Renal cortex interstitium (tissue), 15 donors: ENCODE measurements around the gene GP1BA. TPM values are rescaled to one million over a fixed set of nuclear protein-coding genes. Genes with fewer than 3 reads are reported as not detected.

Experiments used
- DNase-seq, 11 donors: peaks; one replicate each; pipeline ENCODE4 v3.0.0-alpha.2; 2013; ENCODE audit warnings: low read depth in 9 of 11, low spot score in 4 of 11; ENCODE audit errors: extremely low read depth in 1 of 11
- long read RNA-seq, 16 experiments: transcript quantifications; one replicate each; lab custom pipeline, GENCODE V29; 2026
- polyA plus RNA-seq, 3 donors: library from polyadenylated mRNA; unstranded; fragments of 120-200 nt; gene quantifications; one replicate each; pipeline ENCODE4 v1.2.1, GENCODE V29; 2013; ENCODE audit not compliant: insufficient read length in 3 of 3

Gene GP1BA
- 1 to 10 TPM; 1.9 to 2.2 (median 2.0) TPM for polyA plus RNA-seq
- long read RNA-seq, donor 1: 0 reads
- long read RNA-seq, donor 2, partial matches to known transcripts: 0 of 2 reads
- long read RNA-seq, donor 2, other reads (novel, unspliced or antisense): 0 of 2 reads
- long read RNA-seq, donor 3, partial matches to known transcripts: 0 of 1 reads
- long read RNA-seq, donor 3, other reads (novel, unspliced or antisense): 0 of 1 reads
- long read RNA-seq, donor 4: 0 reads
- long read RNA-seq, donor 5: 0 reads
- long read RNA-seq, donor 6: 0 reads
- long read RNA-seq, donor 7, partial matches to known transcripts: 77 of 77 reads
- long read RNA-seq, donor 7, other reads (novel, unspliced or antisense): 0 of 77 reads
- long read RNA-seq, donor 8: 0 reads
- long read RNA-seq, donor 9: 0 reads
- long read RNA-seq, donor 10: 0 reads
- long read RNA-seq, donor 11, partial matches to known transcripts: 0 of 1 reads
- long read RNA-seq, donor 11, other reads (novel, unspliced or antisense): 0 of 1 reads
- long read RNA-seq, donor 12: 0 reads
- long read RNA-seq, donor 13: 0 reads
- long read RNA-seq, donor 14, partial matches to known transcripts: 52 of 53 reads
- long read RNA-seq, donor 14, other reads (novel, unspliced or antisense): 0 of 53 reads
- long read RNA-seq, donor 15: 0 reads
- long read RNA-seq, donor 16: 0 reads

DNA sequence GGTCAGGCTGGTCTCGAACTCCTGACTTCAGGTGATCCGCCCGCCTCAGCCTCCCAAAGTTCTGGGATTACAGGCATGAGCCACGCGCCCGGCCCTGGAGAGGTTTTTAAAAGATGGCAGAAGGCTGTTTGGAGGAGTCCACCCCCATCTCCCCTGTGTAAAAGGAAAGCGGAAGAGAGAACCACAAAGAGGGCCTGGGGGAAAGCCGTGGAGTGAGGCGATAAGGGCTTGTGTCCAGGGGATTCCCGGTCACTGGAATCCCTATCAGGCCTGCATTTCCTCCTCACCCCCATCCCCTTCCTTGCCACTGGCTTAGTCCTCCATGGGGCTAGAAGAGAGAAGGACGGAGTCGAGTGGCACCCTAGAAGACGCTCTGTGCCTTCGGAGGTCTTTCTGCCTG, at the start of gene GP1BA:
Gene GP1BA, plus strand, starts transcription at position 315 of the 400 bp plus-strand sequence. CDS start 328 bp downstream, outside the sequence.
- DNase-seq: no peak

DNA sequence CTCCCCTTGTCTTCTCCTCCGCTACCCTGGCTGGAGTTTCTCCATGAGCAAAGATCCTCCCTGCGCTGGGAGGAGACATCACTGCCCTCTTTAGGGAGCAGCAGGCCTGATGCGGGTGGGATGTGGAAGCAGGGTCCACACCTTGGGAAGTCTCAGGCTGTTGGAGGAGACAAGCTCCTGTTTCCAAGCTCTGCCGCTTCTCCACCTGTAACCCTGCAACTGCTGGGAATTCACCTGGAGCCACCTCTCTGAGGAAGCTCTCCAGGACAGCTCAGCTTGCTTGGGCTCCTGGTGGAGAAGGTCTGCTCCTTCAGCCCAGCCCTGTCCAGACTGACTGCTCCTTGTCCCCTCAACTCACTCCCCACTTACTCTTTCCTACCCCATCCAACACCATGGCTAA, 47.6 kb upstream of the GP1BA start:
- DNase-seq: no peak

DNA sequence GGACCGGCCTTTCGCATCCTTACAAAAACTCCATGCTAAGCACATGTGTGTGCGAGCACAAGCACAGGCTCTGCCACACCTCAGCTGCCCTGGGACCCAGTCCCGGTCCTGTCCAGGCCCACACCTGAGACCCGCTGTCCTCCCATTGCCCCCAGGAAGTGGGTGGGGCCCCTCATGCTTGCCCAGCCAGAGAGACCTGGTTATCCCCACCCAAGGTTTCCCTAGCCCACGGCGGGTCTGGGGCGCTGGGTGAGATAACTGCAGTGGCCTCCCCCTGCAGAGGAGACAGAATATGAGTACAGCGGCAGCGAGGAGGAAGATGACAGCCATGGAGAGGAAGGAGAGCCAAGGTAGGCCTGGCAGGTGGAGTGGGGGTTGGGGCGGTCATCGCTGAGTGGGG, 45.2 kb upstream of the GP1BA start:
- no peak for DNase-seq

DNA sequence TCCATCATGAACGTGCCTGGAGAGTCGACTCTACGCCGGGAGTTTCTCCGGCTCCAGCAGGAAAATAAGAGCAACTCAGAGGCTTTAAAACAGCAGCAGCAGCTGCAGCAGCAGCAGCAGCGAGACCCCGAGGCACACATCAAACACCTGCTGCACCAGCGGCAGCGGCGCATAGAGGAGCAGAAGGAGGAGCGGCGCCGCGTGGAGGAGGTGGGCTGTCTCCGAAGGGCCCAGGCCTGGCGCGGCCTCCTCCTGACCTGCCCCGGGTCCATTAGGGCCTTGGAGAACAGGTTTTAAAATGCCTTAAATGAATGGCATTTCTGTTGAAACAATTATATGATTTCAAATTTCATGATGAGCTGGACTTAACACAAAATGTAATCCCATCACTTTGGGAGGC, 44.5 kb upstream of the GP1BA start:
- no peak for DNase-seq

DNA sequence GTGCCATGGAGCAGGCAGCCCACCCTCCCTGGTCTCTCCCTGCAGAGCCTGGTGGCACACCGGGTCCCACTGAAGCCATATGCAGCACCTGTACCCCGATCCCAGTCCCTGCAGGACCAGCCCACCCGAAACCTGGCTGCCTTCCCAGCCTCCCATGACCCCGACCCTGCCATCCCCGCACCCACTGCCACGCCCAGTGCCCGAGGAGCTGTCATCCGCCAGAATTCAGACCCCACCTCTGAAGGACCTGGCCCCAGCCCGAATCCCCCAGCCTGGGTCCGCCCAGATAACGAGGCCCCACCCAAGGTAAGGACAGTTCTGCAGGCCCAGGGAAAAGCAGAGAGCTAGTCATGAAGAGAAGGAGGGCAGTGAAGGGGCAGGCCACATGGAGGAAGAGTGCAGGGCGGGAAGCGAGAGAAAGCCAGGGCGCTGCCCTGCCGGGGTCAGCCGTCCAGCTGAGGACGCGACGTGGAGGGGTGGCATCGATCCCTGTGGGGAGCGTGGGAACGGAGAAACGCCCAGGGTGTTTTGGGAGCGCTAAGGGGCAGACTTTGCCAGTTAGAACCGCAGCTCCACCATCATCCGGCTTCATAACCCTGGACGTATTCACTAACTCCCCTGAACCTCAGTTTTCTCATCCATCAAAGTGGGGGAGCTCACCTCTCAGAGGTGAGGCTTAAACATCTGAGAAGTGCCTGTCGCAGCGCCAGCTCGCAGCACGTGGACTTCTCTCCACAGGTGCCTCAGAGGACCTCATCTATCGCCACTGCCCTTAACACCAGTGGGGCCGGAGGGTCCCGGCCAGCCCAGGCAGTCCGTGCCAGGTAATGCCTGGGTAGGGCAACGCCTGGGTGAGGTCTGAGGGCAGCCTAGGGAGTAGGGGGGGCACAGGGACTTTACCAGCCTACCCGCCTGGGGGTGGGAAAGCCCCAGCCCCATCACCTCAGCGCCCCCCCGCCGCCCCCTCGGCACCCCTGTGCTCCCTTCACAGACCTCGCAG, 40.4 kb upstream of the GP1BA start:
- no peak for DNase-seq

DNA sequence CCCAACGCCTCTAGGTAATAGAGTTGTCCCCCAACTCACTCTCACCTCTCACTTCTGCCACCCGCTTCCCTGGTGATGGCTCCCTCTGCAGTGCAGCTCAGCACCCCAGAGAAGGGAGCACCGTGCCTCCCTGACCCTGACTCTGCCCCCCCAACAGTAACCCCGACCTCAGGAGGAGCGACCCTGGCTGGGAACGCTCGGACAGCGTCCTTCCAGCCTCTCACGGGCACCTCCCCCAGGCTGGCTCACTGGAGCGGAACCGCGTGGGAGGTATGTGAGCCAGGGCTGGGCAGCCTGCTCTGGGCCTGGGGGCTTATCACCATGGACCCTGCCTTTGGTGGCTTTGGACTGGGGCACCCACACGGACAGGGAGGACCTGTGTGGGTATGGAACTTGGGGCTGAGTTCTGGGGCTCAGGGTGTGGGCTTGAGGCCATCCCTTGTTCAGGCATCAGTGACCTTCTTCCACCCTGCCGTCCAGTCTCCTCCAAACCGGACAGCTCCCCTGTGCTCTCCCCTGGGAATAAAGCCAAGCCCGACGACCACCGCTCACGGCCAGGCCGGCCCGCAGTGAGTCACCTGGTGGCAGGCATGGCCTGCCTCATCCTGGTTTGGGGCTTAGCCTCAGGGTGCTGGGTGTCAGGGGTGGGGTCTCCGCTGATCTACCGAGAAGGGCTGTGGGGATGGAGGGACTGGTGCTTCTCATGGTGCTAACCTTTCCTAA, 39.4 kb upstream of the GP1BA start:
- peak in 1 of 11 donors; percentile 56 for DNase-seq

DNA sequence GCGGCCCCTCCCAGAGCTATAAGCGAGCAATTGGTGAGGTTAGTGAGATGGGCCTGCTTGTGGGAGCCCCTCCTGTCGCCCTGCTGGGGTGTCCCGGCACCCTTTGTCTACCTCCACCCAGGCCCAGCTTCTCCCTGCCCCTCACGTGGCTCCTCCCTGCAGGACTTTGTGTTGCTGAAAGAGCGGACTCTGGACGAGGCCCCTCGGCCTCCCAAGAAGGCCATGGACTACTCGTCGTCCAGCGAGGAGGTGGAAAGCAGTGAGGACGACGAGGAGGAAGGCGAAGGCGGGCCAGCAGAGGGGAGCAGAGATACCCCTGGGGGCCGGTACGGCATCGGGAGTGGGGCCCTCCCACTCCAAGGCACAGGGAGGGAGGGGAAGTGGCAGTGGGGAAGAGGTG, 38.8 kb upstream of the GP1BA start:
- DNase-seq: no peak

DNA sequence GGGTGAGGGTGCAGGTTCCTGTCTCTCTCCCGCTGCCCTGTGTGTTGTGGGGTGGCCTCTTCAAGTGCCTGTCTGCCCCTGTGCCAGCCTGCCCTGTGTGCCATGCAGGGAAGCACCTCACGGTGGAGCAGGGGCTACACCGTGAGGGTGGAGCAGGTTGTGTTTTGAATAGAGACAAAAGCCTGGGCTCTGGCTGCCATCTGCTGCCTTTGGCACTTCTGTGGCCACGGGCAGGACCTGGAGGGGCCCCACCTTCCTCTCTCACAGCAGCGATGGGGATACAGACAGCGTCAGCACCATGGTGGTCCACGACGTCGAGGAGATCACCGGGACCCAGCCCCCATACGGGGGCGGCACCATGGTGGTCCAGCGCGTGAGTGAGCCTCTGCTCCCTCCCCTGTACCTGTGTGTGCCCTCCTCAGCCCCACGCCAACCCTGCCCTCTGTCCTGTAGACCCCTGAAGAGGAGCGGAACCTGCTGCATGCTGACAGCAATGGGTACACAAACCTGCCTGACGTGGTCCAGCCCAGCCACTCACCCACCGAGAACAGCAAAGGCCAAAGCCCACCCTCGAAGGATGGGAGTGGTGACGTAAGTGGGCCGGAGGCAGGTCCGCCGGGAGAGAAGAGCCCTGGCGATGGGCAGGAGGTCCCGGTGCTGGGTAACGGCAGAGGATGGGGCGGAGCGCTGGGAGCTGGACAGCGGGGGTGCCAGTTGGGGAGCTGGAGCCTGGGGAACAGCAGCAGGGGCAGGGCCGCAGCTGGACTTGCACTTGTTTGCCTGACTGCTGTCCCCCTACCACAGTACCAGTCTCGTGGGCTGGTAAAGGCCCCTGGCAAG, 38.1 kb upstream of the GP1BA start:
- DNase-seq: no peak

DNA sequence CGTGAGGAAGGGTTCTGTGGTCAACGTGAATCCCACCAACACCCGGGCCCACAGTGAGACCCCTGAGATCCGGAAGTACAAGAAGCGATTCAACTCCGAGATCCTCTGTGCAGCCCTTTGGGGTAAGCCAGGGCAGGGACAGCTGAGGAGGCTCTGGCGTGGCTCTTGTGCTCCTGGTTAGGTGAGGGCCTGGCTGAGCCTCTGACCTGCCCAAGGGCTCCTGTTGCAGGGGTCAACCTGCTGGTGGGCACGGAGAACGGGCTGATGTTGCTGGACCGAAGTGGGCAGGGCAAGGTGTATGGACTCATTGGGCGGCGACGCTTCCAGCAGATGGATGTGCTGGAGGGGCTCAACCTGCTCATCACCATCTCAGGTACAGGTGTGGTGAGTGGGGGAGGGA, 37.0 kb upstream of the GP1BA start:
- DNase-seq: no peak

DNA sequence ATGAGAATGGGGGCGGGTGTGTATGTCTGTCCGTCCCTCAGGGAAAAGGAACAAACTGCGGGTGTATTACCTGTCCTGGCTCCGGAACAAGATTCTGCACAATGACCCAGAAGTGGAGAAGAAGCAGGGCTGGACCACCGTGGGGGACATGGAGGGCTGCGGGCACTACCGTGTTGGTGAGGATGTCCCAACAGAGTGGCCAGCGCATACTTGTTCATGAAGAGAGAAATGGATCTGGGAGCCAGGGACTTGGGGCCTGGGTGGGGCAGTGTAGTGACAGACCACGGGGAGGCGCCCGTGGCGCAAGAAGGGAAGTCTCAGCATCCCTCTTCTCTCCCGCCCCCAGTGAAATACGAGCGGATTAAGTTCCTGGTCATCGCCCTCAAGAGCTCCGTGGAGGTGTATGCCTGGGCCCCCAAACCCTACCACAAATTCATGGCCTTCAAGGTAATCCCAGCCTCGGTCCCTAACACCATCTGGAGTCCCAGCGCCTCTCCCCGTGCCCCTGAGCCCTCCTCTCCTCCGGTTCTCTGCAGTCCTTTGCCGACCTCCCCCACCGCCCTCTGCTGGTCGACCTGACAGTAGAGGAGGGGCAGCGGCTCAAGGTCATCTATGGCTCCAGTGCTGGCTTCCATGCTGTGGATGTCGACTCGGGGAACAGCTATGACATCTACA, 36.3 kb upstream of the GP1BA start:
- DNase-seq: no peak

DNA sequence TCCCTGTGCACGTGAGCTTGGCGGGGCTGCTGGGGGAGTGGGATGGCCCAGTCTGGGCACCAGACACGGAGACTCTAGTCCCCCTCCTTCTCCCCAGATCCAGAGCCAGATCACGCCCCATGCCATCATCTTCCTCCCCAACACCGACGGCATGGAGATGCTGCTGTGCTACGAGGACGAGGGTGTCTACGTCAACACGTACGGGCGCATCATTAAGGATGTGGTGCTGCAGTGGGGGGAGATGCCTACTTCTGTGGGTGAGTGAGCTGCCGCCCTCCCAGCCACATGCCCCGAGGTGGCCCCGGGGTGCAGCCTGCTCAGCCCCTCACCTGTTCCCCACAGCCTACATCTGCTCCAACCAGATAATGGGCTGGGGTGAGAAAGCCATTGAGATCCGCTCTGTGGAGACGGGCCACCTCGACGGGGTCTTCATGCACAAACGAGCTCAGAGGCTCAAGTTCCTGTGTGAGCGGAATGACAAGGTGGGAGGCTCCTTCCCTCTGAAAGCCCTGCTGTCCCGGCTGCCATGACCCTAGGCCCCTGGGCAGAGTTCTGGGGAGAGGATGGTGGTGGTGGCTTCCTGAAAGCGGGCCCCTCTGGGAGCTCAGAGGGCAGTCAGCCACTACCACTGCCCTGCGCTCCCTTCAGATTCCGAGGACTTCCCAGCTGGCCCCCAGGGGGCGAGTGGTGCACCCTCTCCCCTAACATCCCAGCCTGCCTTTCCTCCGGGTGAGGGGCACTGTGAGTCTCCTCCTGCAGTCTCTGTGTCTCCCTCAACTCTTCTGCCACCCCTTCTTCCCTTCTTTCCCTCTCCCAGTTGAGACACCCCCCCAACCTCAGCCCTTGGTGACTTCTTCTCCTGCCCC, 35.5 kb upstream of the GP1BA start:
- no peak for DNase-seq

DNA sequence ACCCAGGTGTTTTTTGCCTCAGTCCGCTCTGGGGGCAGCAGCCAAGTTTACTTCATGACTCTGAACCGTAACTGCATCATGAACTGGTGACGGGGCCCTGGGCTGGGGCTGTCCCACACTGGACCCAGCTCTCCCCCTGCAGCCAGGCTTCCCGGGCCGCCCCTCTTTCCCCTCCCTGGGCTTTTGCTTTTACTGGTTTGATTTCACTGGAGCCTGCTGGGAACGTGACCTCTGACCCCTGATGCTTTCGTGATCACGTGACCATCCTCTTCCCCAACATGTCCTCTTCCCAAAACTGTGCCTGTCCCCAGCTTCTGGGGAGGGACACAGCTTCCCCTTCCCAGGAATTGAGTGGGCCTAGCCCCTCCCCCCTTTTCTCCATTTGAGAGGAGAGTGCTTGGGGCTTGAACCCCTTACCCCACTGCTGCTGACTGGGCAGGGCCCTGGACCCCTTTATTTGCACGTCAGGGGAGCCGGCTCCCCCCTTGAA, 34.8 kb upstream of the GP1BA start:
- no peak for DNase-seq

DNA sequence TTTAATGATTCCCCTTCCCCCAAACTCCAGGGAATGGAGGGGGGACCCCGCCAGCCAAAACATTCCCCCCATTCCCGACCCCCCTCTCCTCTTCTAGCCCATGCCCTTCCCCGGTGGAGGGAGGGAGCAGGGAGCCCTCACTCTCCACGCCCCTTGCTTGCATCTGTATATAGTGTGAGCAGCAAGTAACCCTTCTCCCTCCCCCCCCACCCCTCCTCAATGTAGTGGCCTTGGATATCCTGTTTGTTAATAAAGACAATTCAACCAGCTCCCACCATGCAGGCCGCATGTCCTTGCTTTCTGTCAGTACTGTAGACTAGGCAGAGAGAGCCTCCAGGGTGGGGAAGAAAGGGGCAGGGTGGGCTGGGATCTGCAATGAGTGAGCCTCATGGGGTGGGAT, 34.3 kb upstream of the GP1BA start:
- no peak for DNase-seq

DNA sequence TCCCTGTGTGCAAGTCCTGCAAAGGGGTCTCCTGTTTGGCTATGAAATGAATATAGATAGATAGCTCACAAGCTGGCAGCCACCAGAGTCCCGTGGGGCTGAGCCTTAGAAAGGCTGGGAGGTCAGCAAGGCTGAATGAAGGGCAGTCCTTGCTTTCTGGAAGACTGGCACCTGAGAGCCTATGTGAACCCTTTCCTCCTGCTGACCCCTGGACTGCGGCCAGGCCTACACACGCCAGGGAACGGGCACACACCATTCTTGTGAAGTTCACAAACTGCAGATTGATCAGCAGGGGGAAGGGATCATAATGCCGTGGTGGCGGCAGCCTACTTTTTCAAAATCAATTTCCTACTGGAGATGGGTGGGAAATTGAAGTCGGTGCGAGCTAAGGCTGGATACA, 33.7 kb upstream of the GP1BA start:
- no peak for DNase-seq

DNA sequence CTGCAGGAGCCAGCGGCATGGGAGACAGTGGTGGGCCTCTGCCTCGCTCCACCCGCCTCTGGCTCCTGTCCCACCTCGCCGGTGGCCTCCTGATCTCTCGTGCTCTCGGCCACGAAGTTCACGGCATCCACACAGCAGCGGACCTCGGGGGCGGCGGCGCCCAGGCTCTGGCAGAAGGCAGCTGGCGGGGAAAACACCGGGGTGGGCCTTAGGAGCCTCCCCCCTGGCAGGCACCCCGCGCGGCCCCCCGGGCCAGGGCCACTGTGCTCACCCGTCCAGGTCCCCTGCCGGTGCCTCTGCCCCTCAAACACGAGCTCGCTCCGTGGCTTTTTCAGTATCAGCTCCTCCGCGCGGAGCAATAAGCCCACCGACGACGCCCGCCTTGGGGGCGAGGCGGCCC, 33.1 kb upstream of the GP1BA start:
- DNase-seq: no peak
